HFF-Myc (cell line): Measurements from ENCODE around the gene COL11A1.
"Not testable (repeated sequence)": the region's sequence is repeated elsewhere in the genome, so short reads cannot be mapped to it uniquely, and the experiment has no call there.

ENCODE experiments used
- DNase-seq: peaks from one replicate; pipeline ENCODE4 v3.0.0-alpha.2; 2011; ENCODE audit warnings: low read depth; ENCODE audit errors: extremely low read depth
- H3K4me3 ChIP-seq: replicated peaks from 2 replicates; pipeline ENCODE4 v1.5.1; 2011; ENCODE audit warnings: low read depth, mild to moderate bottlenecking, control low read depth, low read length
- TF ChIP-seq, protein P1 (sequence below): IDR thresholded peaks from 2 replicates; pipeline ENCODE4 v1.5.1; 2012; ENCODE audit warnings: mild to moderate bottlenecking, low read depth, low read length, control low read depth; ENCODE audit errors: missing control alignments

Gene COL11A1

DNA sequence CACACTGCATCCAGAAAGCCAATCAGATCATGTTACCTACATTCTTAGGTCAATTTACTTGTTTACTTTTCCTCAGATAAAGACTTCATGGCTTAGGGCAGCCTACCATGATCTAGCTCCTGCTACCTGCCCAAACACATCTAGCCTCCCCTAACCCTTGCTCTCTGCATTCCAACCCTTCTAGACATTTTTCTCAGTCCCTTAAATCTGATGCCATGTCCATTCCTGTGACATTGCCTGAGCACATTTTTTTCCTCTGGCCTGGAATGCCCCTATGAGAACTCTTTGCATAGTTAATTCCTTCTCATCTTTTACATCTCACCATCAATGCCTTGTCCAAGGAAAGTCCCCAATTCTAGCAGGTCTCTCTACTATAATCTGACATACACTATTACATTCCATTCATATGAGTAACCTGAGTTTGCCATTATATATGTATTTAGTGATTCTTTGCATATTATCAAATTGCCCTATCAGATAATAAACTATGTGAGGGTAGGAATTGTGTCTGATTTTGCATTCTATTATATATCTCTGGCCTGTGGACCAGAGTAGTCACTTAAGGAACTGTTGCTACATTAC, 166.9 kb downstream of the COL11A1 start:
- no peak overlapping the region for H3K4me3 ChIP-seq
- no peak for DNase-seq
- TF ChIP-seq, protein P1, sequence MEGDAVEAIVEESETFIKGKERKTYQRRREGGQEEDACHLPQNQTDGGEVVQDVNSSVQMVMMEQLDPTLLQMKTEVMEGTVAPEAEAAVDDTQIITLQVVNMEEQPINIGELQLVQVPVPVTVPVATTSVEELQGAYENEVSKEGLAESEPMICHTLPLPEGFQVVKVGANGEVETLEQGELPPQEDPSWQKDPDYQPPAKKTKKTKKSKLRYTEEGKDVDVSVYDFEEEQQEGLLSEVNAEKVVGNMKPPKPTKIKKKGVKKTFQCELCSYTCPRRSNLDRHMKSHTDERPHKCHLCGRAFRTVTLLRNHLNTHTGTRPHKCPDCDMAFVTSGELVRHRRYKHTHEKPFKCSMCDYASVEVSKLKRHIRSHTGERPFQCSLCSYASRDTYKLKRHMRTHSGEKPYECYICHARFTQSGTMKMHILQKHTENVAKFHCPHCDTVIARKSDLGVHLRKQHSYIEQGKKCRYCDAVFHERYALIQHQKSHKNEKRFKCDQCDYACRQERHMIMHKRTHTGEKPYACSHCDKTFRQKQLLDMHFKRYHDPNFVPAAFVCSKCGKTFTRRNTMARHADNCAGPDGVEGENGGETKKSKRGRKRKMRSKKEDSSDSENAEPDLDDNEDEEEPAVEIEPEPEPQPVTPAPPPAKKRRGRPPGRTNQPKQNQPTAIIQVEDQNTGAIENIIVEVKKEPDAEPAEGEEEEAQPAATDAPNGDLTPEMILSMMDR = no peak

DNA sequence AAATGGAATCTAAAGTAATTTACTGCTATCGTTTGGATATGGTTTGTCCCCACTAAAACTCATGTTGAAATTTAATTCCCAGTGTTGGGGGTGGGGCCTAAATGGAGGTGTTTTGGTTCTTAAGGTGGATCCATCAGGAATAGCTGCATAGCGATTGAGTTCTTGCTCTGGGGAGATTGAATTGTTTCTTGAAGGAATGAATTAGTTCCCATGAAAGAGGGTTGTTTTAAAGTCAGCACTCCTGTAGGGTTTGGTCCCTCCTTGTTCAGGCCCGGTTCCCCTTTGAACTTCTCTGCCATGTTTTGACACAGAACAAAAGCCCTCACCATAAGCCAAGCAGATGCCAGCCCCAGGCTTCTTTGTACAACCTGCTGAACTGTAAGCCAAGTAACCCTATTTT, 170.9 kb downstream of the COL11A1 start:
- H3K4me3 ChIP-seq = no peak overlapping the region
- TF ChIP-seq, protein P1 = no peak
- no peak for DNase-seq

DNA sequence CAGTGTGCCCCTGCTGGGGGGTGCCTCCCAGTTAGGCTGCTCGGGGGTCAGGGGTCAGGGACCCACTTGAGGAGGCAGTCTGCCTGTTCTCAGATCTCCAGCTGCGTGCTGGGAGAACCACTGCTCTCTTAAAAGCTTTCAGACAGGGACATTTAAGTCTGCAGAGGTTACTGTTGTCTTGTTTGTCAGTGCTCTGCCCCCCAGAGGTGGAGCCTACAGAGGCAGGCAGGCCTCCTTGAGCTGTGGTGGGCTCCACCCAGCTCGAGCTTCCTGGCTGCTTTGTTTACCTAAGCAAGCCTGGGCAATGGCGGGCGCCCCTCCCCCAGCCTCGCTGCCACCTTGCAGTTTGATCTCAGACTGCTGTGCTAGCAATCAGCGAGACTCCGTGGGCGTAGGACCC, 175.0 kb downstream of the COL11A1 start:
- DNase-seq = not testable (repeated sequence)

DNA sequence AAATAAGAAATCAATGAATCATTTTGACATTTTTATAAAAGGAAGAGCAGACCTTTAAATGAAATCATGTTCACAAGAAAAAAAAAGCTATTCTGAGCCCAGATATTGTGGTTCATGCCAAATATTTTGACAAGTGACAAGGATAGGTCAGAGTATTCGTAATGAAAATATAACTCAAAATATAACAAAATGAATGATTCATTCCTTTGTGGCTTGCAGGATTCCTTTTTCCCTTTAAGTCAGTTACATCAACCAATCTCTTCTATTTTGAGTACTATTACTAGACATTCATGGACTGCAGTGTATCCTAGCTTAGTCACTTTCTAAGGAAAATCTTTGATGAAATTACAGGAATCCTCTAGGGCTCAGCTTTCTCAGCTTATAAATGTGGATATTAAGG, 188.7 kb downstream of the COL11A1 start:
- DNase-seq = no peak
- TF ChIP-seq, protein P1 = no peak
- no peak overlapping the region for H3K4me3 ChIP-seq

More for the DNA sequence above, 175.0 kb downstream of the COL11A1 start:
- H3K4me3 ChIP-seq = not testable (repeated sequence)

DNA sequence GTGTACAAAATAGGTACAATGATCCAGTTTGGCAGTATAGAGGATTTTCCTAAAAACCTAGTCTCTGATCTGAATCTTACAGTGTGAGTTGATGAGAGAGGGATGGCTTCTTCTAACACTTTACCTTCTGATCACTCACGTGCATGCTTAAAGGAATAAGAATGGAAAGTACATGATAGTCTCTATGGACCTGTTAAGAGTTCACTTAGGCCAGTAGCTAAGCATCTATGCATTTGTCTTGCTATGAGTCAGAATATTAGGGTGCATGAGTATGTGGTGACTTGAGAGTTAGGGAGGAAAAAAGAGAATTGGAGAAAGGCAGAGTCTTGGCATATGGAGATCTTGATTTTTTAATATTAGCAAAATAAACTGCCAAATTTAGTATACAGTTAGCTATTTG, 206.3 kb downstream of the COL11A1 start:
- TF ChIP-seq, protein P1 = no peak
- H3K4me3 ChIP-seq = no peak overlapping the region
- no peak for DNase-seq

DNA sequence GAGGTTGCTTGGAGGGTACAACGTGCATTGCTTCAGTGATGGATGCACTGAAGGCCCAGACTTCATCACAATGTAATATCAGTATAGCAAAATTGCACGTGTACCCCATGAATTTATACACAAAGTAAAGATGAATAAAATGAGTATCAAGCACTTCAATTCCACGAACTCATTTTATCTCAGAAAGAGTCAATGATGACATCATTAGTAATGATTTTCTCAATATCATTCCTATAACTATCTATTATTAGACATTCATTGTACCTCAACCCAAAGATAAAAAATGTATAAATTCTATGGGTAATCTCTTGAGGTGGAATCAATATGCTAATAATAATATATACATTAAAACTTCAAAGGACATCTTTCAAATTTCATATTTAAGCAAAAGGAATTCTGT, 208.4 kb downstream of the COL11A1 start:
- DNase-seq = no peak
- H3K4me3 ChIP-seq = no peak overlapping the region
- TF ChIP-seq, protein P1 = no peak

DNA sequence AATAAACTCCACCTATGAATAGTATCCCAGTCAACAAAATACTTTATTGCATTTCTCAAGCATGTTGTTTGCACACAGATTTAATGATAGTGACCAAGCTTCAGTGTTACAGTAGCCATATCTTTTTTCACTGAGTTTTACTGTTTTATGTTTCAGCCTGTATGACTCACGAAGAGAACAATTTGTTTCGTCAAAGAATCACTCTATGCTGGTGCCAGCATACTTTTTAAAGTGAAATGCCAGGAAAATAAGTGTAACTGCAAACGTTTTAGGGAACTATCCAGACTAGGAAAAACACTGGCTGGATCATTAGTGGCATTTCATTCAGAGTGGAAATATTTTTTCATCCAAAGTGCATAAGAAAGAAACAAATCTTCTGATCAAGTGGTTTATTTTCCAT, 210.8 kb downstream of the COL11A1 start:
- H3K4me3 ChIP-seq = no peak overlapping the region
- TF ChIP-seq, protein P1 = no peak
- peak; percentile 20 for DNase-seq
